ENCODE results near the gene RGS7.
"Not testable (repeated sequence)": the region's sequence is repeated elsewhere in the genome, so short reads cannot be mapped to it uniquely, and the experiment has no call there.

Gene RGS7

DNA sequence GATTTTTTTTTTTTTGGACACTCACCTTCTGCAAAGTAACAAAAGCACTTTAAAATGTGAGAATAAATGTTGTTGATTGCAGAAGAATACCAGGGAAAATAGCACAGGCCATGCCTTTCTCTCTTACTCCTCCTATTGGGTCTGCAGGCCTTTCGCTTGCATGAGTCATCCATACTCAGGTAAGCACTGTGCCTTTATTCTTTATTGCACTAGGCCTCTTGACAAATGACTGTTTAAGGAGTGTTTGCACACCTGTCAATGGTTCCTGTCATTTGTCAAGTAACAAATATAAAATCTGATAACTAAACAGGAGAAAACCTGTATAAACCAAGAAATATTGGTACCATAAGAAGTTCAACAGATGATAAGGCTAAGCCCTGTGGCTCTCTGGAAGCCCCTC lies 106.5 kb downstream of the RGS7 start:
- no peaks in the 10 kb centered on the region for H3K36me3 ChIP-seq (ENCODE audit: control insufficient read depth in 1 of 2, insufficient read depth in 2 of 2, low read length in 2 of 2)
- H3K27me3 ChIP-seq (ENCODE audit: control insufficient read depth in 1 of 2, insufficient read depth in 2 of 2, low read length in 2 of 2) = no peaks in the 10 kb centered on the region
- H3K4me1 ChIP-seq (ENCODE audit: control insufficient read depth in 1 of 2, insufficient read depth in 2 of 2, low read length in 2 of 2) = peaks cover 0 to 7% of the 10 kb centered on the region in 2 donors
- no peak overlapping the region for H3K9ac ChIP-seq (ENCODE audit: low read depth in 1 of 2, low read length in 2 of 2)
- H3K9me3 ChIP-seq (ENCODE audit: control insufficient read depth in 1 of 2, low read length in 2 of 2) = peaks cover 0 to 2% of the 10 kb centered on the region in 2 donors
- no peak overlapping the region for H3K4me3 ChIP-seq (ENCODE audit: low read depth in 1 of 2, low read length in 2 of 2)
- no peak overlapping the region for H3K27ac ChIP-seq (ENCODE audit: low read depth, low read length)

DNA sequence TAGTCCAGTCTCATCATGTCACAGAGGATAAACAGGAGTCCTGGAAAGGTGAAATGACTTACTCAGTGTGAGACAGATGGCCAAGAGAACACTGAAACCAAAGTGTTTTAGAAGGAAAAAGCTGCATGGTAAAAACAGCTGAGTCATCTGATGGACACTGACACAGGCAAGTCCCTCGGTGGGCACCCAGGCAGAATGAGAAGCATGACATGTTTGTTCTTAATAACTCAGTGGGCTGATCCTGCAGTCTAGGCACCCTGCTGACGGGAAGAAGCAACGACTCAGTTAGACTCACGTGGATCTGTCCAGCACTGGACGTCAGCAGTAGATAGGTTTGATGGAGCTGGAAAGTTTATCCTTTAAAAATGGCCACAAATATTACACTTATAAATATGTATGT lies 116.9 kb downstream of the RGS7 start:
- Histone ChIP-seq H3K36me3 (ENCODE audit: control insufficient read depth in 1 of 2, insufficient read depth in 2 of 2, low read length in 2 of 2) (no peaks in the 10 kb centered on the region), H3K27me3 (ENCODE audit: control insufficient read depth in 1 of 2, insufficient read depth in 2 of 2, low read length in 2 of 2) (no peaks in the 10 kb centered on the region), H3K4me3 (ENCODE audit: low read depth in 1 of 2, low read length in 2 of 2) (no peak overlapping the region), H3K27ac (ENCODE audit: low read depth, low read length) (no peak overlapping the region), H3K9ac (ENCODE audit: low read depth in 1 of 2, low read length in 2 of 2) (no peak overlapping the region), H3K9me3 (ENCODE audit: control insufficient read depth in 1 of 2, low read length in 2 of 2) (no peaks in the 10 kb centered on the region), H3K4me1 (ENCODE audit: control insufficient read depth in 1 of 2, insufficient read depth in 2 of 2, low read length in 2 of 2) (no peaks in the 10 kb centered on the region)

DNA sequence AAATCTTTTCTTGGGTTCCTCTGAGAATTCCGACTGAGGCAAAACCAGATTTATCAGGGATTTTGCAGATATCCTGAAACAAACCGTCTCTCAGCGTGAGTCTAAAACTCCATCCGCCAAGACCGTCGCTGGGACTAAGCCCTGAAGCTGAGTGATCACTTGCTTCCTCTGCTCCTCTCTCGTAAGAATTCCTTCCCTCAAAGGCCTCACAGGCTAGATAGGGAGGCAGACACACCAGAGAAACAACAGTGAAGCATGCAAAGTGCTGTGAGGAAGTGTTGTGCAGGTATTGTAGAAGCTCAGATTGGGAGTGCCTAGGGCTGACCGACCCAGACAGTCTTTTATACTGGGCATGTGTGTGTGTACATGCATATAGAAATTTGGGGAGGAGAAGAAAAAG lies 119.1 kb downstream of the RGS7 start:
- H3K9ac ChIP-seq (ENCODE audit: low read depth in 1 of 2, low read length in 2 of 2) = no peak overlapping the region
- H3K27me3 ChIP-seq (ENCODE audit: control insufficient read depth in 1 of 2, insufficient read depth in 2 of 2, low read length in 2 of 2) = no peaks in the 10 kb centered on the region
- H3K36me3 ChIP-seq (ENCODE audit: control insufficient read depth in 1 of 2, insufficient read depth in 2 of 2, low read length in 2 of 2) = no peaks in the 10 kb centered on the region

GRCh38 chr1:241235256-241235897 lies 121.6 kb downstream of the RGS7 start:
- no peak overlapping the region for H3K27ac ChIP-seq (ENCODE audit: low read depth, low read length)

More for the DNA sequence above, 119.1 kb downstream of the RGS7 start:
- H3K27ac ChIP-seq (ENCODE audit: low read depth, low read length) = no peak overlapping the region
- H3K9me3 ChIP-seq (ENCODE audit: control insufficient read depth in 1 of 2, low read length in 2 of 2) = no peaks in the 10 kb centered on the region
- H3K4me1 ChIP-seq (ENCODE audit: control insufficient read depth in 1 of 2, insufficient read depth in 2 of 2, low read length in 2 of 2) = no peaks in the 10 kb centered on the region
- no peak overlapping the region for H3K4me3 ChIP-seq (ENCODE audit: low read depth in 1 of 2, low read length in 2 of 2)

GRCh38 chr1:241229711-241230110 lies 127.3 kb downstream of the RGS7 start:
- Histone ChIP-seq H3K4me3 (ENCODE audit: low read depth in 1 of 2, low read length in 2 of 2) (peak overlapping the region in 1 of 2 donors; percentile 31), H3K36me3 (ENCODE audit: control insufficient read depth in 1 of 2, insufficient read depth in 2 of 2, low read length in 2 of 2) (no peaks in the 10 kb centered on the region), H3K27ac (ENCODE audit: low read depth, low read length) (no peak overlapping the region), H3K9ac (ENCODE audit: low read depth in 1 of 2, low read length in 2 of 2) (no peak overlapping the region), H3K9me3 (ENCODE audit: control insufficient read depth in 1 of 2, low read length in 2 of 2) (no peaks in the 10 kb centered on the region), H3K4me1 (ENCODE audit: control insufficient read depth in 1 of 2, insufficient read depth in 2 of 2, low read length in 2 of 2) (peaks cover 20 to 32% of the 10 kb centered on the region in 2 donors), H3K27me3 (ENCODE audit: control insufficient read depth in 1 of 2, insufficient read depth in 2 of 2, low read length in 2 of 2) (no peaks in the 10 kb centered on the region)

More at GRCh38 chr1:241235256-241235897, 121.6 kb downstream of the RGS7 start:
- no peak overlapping the region for H3K9ac ChIP-seq (ENCODE audit: low read depth in 1 of 2, low read length in 2 of 2)
- H3K4me3 ChIP-seq (ENCODE audit: low read depth in 1 of 2, low read length in 2 of 2) = no peak overlapping the region
- no peaks in the 10 kb centered on the region for H3K9me3 ChIP-seq (ENCODE audit: control insufficient read depth in 1 of 2, low read length in 2 of 2)
- H3K27me3 ChIP-seq (ENCODE audit: control insufficient read depth in 1 of 2, insufficient read depth in 2 of 2, low read length in 2 of 2) = no peaks in the 10 kb centered on the region
- H3K4me1 ChIP-seq (ENCODE audit: control insufficient read depth in 1 of 2, insufficient read depth in 2 of 2, low read length in 2 of 2) = no peaks in the 10 kb centered on the region
- H3K36me3 ChIP-seq (ENCODE audit: control insufficient read depth in 1 of 2, insufficient read depth in 2 of 2, low read length in 2 of 2) = no peaks in the 10 kb centered on the region

GRCh38 chr1:241229216-241229615 lies 127.8 kb downstream of the RGS7 start:
- Histone ChIP-seq H3K36me3 (ENCODE audit: control insufficient read depth in 1 of 2, insufficient read depth in 2 of 2, low read length in 2 of 2) (no peaks in the 10 kb centered on the region), H3K4me1 (ENCODE audit: control insufficient read depth in 1 of 2, insufficient read depth in 2 of 2, low read length in 2 of 2) (peaks cover 20 to 32% of the 10 kb centered on the region in 2 donors), H3K27me3 (ENCODE audit: control insufficient read depth in 1 of 2, insufficient read depth in 2 of 2, low read length in 2 of 2) (no peaks in the 10 kb centered on the region), H3K9me3 (ENCODE audit: control insufficient read depth in 1 of 2, low read length in 2 of 2) (no peaks in the 10 kb centered on the region), H3K4me3 (ENCODE audit: low read depth in 1 of 2, low read length in 2 of 2) (peak overlapping the region; percentile 11 to 31), H3K27ac (ENCODE audit: low read depth, low read length) (no peak overlapping the region), H3K9ac (ENCODE audit: low read depth in 1 of 2, low read length in 2 of 2) (no peak overlapping the region)

GRCh38 chr1:241228339-241228738 lies 128.7 kb downstream of the RGS7 start:
- peaks cover 20 to 32% of the 10 kb centered on the region in 2 donors for H3K4me1 ChIP-seq (ENCODE audit: control insufficient read depth in 1 of 2, insufficient read depth in 2 of 2, low read length in 2 of 2)
- no peak overlapping the region for H3K4me3 ChIP-seq (ENCODE audit: low read depth in 1 of 2, low read length in 2 of 2)
- no peaks in the 10 kb centered on the region for H3K36me3 ChIP-seq (ENCODE audit: control insufficient read depth in 1 of 2, insufficient read depth in 2 of 2, low read length in 2 of 2)
- no peaks in the 10 kb centered on the region for H3K9me3 ChIP-seq (ENCODE audit: control insufficient read depth in 1 of 2, low read length in 2 of 2)
- H3K9ac ChIP-seq (ENCODE audit: low read depth in 1 of 2, low read length in 2 of 2) = no peak overlapping the region
- no peak overlapping the region for H3K27ac ChIP-seq (ENCODE audit: low read depth, low read length)
- no peaks in the 10 kb centered on the region for H3K27me3 ChIP-seq (ENCODE audit: control insufficient read depth in 1 of 2, insufficient read depth in 2 of 2, low read length in 2 of 2)

- Histone ChIP-seq H3K9me3 (ENCODE audit: control insufficient read depth in 1 of 2, low read length in 2 of 2) (peaks cover 0 to 4% of the 10 kb centered on the region in 2 donors), H3K36me3 (ENCODE audit: control insufficient read depth in 1 of 2, insufficient read depth in 2 of 2, low read length in 2 of 2) (no peaks in the 10 kb centered on the region), H3K4me3 (ENCODE audit: low read depth in 1 of 2, low read length in 2 of 2) (no peak overlapping the region), H3K27me3 (ENCODE audit: control insufficient read depth in 1 of 2, insufficient read depth in 2 of 2, low read length in 2 of 2) (no peaks in the 10 kb centered on the region), H3K27ac (ENCODE audit: low read depth, low read length) (no peak overlapping the region), H3K9ac (ENCODE audit: low read depth in 1 of 2, low read length in 2 of 2) (no peak overlapping the region), H3K4me1 (ENCODE audit: control insufficient read depth in 1 of 2, insufficient read depth in 2 of 2, low read length in 2 of 2) (peaks cover 20 to 32% of the 10 kb centered on the region in 2 donors)
Measured at GRCh38 chr1:241225741-241226140, 131.3 kb downstream of the RGS7 start.

DNA sequence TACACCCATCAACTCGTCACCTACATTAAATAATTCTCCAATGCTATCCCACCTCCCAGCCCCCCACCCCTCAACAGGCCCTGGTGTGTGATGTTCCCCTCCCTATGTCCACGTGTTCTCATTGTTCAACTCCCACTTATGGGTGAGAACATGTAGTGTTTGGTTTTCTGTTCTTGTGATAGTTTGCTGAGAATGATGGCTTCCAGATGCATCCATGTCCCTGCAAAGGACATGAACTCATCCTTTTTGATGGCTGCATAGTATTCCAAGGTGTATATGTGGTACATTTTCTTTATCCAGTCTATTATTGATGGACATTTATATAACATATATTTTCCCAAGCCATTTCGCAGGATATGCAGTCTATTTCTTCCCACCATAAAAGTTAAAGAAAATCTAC lies 132.8 kb downstream of the RGS7 start:
- H3K4me1 ChIP-seq (ENCODE audit: control insufficient read depth in 1 of 2, insufficient read depth in 2 of 2, low read length in 2 of 2) = peaks cover 14 to 25% of the 10 kb centered on the region in 2 donors
- H3K27me3 ChIP-seq (ENCODE audit: control insufficient read depth in 1 of 2, insufficient read depth in 2 of 2, low read length in 2 of 2); H3K9ac ChIP-seq (ENCODE audit: low read depth in 1 of 2, low read length in 2 of 2); H3K9me3 ChIP-seq (ENCODE audit: control insufficient read depth in 1 of 2, low read length in 2 of 2); H3K27ac ChIP-seq (ENCODE audit: low read depth, low read length); H3K36me3 ChIP-seq (ENCODE audit: control insufficient read depth in 1 of 2, insufficient read depth in 2 of 2, low read length in 2 of 2); H3K4me3 ChIP-seq (ENCODE audit: low read depth in 1 of 2, low read length in 2 of 2): not testable (repeated sequence)

DNA sequence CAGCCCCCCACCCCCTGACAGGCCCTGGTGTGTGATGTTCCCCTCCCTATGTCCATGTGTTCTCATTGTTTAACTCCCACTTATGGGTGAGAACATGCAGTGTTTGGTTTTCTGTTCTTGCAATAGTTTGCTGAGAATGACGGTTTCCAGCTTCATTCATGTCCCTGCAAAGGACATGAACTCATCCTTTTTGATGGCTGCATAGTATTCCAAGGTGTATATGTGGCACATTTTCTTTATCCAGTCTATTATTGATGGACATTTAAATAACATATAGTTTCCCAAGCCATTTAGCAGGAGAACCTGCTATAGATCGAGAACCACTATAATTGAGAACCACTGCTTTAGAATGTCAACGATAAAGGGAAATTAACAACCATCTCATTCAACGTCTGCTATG lies 134.2 kb downstream of the RGS7 start:
- not testable (repeated sequence) for H3K4me3 ChIP-seq (ENCODE audit: low read depth in 1 of 2, low read length in 2 of 2); H3K9me3 ChIP-seq (ENCODE audit: control insufficient read depth in 1 of 2, low read length in 2 of 2); H3K36me3 ChIP-seq (ENCODE audit: control insufficient read depth in 1 of 2, insufficient read depth in 2 of 2, low read length in 2 of 2); H3K27me3 ChIP-seq (ENCODE audit: control insufficient read depth in 1 of 2, insufficient read depth in 2 of 2, low read length in 2 of 2); H3K27ac ChIP-seq (ENCODE audit: low read depth, low read length); H3K9ac ChIP-seq (ENCODE audit: low read depth in 1 of 2, low read length in 2 of 2)
- peaks cover 6 to 13% of the 10 kb centered on the region in 2 donors for H3K4me1 ChIP-seq (ENCODE audit: control insufficient read depth in 1 of 2, insufficient read depth in 2 of 2, low read length in 2 of 2)

Measured in duodenal mucosa (tissue), 2 donors.